Loucy (cell line): ENCODE data around the gene TRPM3.

ENCODE experiments used
- EZH2phosphoT487 ChIP-seq: fragments of 200-600 bp; IDR thresholded peaks from 2 replicates; pipeline ENCODE4 v1.6.1; 2018; ENCODE audit warnings: antibody characterized with exemption, mild to moderate bottlenecking, moderate library complexity, borderline replicate concordance
- TF ChIP-seq, protein P1 (sequence below): fragments of 200-600 bp; sonication (generic); conservative IDR thresholded peaks from 2 replicates; pipeline ENCODE4 v1.5.1; 2014; ENCODE audit warnings: mild to moderate bottlenecking, antibody characterized with exemption, low read length

DNA sequence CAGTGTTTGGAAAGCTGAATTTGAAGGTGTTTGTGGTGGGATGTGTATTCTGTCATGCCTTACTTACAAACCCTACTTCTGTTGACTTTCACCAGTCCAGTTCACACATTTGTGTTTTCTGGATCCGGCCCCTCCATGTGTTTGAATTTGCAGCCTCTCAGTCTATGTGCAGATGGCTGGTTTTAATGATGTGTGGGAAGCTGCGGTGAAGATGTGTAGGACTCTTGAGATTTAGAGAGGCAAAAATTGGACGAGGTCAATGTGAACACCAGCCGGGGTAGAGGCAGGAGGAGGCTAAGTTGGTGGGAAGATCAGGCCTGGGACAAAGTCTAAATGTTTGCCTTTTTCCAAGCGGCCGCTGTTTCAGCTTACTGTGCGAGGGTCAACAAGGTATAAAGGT, 591.6 kb downstream of the TRPM3 start:
- TF ChIP-seq, protein P1, sequence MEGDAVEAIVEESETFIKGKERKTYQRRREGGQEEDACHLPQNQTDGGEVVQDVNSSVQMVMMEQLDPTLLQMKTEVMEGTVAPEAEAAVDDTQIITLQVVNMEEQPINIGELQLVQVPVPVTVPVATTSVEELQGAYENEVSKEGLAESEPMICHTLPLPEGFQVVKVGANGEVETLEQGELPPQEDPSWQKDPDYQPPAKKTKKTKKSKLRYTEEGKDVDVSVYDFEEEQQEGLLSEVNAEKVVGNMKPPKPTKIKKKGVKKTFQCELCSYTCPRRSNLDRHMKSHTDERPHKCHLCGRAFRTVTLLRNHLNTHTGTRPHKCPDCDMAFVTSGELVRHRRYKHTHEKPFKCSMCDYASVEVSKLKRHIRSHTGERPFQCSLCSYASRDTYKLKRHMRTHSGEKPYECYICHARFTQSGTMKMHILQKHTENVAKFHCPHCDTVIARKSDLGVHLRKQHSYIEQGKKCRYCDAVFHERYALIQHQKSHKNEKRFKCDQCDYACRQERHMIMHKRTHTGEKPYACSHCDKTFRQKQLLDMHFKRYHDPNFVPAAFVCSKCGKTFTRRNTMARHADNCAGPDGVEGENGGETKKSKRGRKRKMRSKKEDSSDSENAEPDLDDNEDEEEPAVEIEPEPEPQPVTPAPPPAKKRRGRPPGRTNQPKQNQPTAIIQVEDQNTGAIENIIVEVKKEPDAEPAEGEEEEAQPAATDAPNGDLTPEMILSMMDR: no peak
- TF ChIP-seq EZH2phosphoT487: no peak
